NK-92 treated with Interleukin-12 subunit alpha and Interleukin-12 subunit beta, amount 100 ng/mL, for 24 hours (cell line): Measurements from ENCODE around the gene GNPDA2.
A peak's percentile ranks its signal among the peaks of the same experiment; 100 is the strongest.

Source experiments
- DNase-seq: peaks from one replicate; lab custom pipeline; 2025; lab: John Stamatoyannopoulos, UW

The GNPDA2 gene

DNA sequence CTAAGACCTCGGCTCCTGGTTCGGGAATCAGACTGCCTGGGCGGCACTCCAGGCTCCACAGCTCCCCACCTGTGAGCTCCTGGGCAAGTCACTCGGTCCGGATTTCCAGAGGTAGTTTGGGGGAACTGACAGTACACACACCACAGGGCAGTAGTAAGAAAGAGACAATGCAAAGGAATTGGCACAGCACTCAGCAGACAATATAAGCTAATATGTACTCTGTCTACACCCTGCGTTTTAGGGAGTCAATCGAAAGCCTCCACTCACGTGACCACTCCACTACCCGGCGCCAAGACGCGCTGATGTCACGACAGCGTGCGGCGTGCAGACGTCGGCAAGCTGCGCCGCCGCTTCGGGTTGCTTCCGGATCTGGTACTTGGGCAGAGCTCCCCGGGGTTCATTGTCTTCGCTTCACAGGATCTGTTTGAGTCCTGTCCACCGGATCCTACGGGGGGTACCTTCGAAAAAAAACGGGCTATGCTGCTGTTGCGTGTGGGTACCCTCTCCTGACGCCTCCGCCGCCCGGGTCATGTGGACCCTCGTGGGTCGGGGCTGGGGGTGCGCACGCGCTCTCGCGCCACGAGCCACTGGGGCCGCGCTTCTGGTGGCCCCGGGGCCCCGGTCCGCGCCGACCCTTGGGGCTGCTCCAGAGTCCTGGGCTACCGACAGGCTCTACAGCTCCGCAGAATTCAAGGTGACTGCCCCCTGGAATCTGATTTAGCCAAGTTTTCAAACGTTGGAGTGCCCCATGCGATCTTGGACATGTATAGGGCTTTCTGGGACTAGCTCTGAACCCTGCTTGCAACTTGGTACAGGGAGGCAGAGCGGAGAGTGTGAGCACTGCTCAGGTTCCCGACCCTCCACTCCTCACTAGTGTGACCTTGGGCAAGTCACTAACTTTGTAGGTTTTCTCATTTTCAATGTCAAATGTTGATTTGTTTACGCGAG, 48.0 kb downstream of the GNPDA2 start, which contains the start of gene GUF1:
TSS of gene GUF1 (plus strand) at position 327 of the 948 bp plus-strand sequence. CDS start at position 530, 203 bp downstream.
- peak; percentile 79 for DNase-seq

DNA sequence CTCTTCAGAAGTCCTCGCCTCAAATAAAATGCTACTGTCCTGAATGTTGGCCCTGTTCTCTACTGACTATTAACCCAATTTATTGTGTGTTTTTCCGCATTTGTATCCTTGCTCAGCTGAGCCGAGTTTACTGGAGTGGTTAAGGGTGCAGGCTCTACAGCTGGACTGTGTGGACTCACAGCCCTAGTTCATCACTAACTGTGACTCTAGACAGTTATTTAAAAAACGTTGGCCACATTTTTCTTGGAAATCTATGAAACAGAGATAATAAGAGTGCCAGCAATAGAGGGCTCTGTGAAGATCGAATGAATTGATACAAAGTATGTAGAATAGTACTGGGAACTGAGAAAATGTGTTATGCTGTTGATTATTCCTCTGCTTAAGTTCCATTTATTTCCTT, 51.0 kb downstream of the GNPDA2 start:
- no peak for DNase-seq

DNA sequence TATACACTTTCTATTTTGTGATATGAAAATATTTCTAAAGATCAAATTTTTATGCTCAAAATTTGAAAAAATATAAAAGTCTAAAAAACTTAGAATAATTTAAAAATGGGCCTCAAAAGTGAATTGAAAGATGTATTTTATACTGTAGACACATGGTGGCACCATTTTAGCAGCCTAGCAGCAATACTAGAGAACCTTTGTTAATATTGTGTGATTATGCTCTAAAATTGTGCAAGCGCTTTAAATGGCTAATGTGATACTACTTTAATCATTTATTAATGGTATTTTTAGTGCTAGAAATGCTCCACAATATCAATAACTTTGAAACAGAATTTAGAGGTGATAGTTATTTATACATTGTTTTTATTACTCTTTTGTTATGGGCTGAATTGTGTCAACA, 51.9 kb downstream of the GNPDA2 start:
- DNase-seq: no peak

DNA sequence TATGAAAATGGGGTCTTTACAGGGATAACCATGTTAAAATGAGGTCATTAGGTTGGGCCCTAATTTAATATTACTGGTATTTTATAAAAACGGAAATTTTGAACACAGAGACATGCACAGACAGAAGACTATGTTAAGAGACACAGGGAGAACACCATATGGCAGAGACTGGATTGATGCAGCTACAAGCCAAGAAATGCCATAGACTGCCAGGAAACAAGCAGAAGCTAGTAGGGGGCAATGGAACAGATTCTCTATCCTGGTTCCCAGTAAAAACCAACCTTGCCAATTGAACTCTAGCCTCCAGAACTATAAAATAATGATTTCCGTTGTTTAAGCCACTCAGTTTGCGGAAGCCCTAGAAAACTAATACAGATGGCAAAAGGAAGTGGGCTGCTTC, 54.7 kb downstream of the GNPDA2 start:
- no peak for DNase-seq

DNA sequence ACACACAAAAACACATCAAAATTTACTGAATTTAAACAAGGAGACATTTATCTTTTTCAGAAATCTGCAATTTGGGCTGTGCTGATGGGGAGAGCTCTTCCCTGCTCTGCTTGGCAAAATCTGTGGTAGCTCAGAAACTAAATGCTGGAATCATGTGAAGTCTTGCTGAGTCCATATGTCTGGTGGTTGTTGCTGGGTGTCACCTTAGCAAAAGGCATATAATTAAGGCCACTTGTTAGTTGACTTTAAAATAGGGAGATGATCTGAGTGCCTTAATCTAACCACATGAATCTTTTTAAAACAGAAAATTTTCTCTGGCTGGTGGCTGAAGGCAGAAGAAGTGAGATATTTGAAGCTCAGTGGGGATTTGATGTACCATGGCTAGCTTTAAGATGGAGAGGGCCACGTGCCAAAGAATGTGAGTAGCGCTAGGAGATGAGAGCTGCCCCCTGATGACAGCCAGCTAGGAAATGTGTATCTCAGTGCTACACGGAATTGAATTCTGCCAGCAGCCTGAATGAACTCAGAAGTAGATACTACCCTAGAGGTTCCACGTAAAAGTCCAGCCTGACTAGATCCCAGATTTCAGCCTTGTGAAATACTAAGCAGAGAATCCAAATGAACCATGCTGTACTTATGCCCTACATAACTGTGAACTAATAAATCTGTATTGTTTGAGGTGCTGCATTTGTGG, 55.7 kb downstream of the GNPDA2 start:
- DNase-seq: no peak

DNA sequence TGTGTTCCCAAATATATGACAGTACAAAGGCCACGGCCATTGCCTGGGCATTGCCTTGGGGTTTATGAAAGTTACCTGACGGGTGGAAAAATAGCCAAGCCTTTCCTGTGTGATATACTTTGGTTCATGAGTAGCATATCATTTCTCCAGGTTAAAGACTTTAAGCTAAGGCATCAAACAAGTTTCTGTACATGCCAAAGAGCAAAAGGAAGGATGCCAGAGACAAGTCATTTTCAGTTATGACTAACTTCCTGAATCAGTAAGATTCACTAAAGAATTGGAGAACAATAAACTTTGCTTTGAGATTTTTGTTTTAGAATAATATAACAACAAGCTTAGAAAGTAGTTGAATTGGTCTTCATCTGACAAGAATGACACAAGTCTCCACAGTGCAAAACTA, 57.8 kb downstream of the GNPDA2 start:
- DNase-seq: no peak

DNA sequence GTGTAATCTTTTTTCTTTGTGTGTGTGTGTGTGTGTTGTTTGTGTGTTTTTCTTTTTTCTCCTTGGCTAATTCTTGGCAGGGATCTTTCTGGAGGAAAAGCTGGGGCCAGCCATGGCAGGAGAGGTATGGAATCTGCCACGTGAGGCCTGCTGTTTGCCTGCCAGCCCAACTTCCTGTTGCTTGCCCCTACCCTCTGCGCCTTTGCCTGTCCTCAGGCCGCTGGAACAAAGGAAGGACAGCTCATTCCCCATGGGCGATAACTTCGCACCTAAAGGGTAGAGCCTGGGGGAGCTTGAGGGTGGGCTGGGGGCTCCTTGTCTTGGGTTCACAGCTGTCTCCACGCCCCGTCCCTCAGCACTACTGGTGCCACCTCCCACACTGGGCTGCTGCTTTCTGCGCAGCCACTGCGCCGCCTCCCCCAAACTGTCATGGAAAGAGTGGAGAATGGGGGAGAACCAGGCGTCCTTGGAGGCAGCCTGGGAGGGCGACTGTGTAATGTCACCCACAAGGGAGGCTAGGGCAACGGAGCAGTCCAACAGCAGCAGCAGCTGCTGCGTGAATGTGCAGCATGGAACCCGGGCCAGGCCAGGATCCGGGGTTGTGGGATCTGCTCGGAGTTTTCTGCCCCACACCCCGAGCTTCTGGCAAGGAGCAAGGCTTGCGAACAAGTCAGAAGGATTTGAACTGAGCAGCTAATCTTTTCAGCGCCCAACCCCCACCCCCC, 62.7 kb downstream of the GNPDA2 start:
- no peak for DNase-seq

DNA sequence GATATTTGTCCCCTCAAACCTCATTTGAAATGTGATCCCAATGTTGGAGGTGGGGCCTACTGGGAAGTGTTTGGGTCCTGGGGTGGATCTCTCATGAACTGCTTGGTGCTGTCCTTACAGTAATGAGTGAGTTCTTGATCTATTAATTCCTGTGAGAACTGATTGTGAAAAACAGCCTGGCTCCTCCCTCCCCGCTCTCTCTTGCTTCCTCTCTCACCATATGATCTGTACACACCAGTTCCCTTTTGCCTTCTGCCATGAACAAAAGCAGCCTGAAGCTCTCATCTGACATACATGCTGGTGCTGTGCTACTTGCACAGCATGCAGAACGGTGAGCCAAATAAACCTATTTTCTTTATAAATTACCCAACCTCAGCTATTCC, 63.7 kb downstream of the GNPDA2 start:
- no peak for DNase-seq

DNA sequence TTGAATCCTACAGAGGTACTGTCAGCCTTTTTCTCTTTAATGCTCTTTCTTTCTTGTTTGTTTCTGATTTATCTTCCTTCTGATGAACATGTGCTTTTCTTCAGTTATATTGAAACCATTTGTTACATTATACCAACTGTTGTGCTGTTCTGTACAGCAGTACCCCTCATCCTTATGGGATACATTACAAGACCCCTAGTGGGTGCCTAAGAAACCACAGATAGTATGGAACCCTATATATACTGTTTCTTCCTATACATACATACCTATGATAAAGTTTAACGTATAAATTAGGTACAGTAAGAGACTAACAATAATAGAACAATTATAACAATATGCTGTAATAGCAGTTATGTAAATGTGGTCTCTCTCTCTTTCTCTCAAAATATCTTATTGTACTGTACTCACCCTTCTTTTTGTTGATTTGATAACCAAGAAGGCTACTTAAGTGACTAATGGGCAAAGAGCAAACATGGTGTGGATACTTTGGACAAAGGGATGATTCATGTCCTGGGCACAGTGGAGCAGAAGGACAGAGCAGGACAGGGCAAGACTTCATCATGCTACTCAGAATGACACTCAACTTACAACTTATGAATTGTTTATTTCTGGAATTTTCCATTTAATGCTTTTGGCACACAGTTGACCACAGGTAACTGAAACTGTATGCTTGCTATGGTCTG, 64.3 kb downstream of the GNPDA2 start:
- no peak for DNase-seq

DNA sequence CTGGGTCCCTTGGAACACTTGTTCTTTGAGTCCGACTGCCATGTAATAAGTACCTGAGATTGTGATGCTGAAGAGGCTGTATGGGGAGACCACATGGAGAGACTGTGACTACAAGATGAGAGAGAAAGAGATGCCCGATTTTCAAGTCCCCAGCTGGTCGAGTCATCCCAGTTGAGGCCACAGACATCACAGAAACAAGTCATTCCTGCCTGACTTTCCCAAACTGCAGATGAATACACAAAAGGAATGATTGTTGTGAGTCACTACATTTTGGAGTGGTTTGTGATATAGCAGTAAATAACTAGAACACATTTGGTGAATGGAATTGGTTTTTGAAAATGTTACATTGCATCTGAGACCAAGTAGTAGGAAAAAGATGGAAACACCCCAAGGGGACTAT, 66.0 kb downstream of the GNPDA2 start:
- no peak for DNase-seq

DNA sequence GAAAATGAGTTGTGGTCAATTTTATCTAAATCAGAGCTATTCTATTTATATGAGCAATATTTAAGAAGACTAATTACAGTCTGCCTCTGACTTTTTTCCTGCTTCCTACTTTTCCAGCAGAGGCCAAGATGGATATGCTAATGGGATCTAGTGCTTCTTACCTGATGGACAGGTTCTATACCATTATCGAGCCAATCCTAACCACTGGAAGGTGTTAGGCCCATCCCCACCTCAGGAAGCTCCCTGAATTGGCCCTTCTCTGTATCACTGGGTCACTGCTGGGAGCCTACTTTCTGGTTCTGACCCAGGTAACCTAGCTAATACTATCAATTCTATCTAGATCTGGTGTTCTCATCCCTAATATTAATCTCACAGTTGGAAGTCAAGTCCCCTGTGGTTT, 74.4 kb downstream of the GNPDA2 start:
- no peak for DNase-seq
